ENCODE data around the gene SYNGR3.

Gene SYNGR3

DNA sequence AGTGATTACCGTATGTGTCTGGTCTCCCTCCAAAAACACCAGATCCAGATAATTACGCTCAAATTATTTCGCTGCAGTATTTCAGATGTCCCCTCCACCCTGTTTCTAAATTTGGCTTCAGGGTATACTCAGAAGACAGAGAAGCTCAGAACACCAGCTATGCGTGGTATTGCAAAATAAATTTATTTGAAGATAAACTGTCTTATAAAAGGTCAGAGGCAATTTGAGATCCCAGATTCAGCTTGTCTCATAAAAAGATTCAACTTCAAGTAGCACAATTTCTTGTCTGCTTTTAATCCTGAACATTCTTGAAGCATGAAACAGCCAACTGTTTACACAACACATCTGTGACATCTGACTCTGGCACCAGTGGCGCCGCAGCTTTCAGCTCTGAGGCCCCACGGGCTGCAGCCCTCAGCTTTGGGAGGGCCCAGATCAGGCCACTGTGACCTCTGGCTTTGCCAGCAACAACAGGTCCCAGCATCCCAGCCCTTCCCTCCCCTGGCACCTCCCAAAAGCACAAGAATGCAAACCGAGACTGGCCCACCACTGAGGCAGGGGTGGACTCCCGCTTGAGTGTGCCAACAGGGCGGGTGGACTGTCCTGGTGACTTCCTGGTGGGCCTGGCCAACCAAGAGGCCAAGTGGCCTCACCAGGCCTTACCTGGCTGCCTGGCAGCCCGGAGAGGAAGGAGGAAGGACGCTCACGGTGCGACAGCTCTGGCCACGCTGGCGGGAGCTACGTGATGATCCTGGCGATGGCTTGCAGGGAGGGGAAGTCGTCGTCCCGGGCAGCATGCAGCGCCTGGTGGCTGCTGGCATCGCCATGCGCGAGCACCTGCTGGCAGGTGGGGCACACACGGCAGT is 8.0 kb downstream of the SYNGR3 start:
- Histone ChIP-seq H3K9me3 (ENCODE audit: control insufficient read depth, insufficient read depth, low read length) (peaks cover 1% of the 10 kb centered on the region; the same call in 1 of the 2 replicates), H3K27me3 (ENCODE audit: control insufficient read depth, low read length) (no peaks in the 10 kb centered on the region), H3K36me3 (ENCODE audit: control insufficient read depth, low read length) (peaks cover 72% of the 10 kb centered on the region), H3K4me3 (ENCODE audit: low read length) (no peak overlapping the region), H3K27ac (ENCODE audit: low read depth, low read length) (no peak overlapping the region), H3K9me2 (replicated peaks; ENCODE audit: control insufficient read depth, low read length) (no peaks in the 10 kb centered on the region), H3K4me1 (ENCODE audit: control insufficient read depth, low read length) (peaks cover 17% of the 10 kb centered on the region), H4K20me1 (ENCODE audit: control insufficient read depth, insufficient read depth, low read depth, low read length) (no peaks in the 10 kb centered on the region; the same call in 1 of the 2 replicates), H3F3A (ENCODE audit: control insufficient read depth, insufficient read depth) (peaks cover 24% of the 10 kb centered on the region), H3K79me2 (ENCODE audit: control insufficient read depth, low read length) (peaks cover 13% of the 10 kb centered on the region), H3K4me2 (ENCODE audit: low read length) (no peak overlapping the region)
- TF ChIP-seq, protein P1, sequence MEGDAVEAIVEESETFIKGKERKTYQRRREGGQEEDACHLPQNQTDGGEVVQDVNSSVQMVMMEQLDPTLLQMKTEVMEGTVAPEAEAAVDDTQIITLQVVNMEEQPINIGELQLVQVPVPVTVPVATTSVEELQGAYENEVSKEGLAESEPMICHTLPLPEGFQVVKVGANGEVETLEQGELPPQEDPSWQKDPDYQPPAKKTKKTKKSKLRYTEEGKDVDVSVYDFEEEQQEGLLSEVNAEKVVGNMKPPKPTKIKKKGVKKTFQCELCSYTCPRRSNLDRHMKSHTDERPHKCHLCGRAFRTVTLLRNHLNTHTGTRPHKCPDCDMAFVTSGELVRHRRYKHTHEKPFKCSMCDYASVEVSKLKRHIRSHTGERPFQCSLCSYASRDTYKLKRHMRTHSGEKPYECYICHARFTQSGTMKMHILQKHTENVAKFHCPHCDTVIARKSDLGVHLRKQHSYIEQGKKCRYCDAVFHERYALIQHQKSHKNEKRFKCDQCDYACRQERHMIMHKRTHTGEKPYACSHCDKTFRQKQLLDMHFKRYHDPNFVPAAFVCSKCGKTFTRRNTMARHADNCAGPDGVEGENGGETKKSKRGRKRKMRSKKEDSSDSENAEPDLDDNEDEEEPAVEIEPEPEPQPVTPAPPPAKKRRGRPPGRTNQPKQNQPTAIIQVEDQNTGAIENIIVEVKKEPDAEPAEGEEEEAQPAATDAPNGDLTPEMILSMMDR (IDR thresholded peaks at IDR 0.05; ENCODE audit: low read depth, low read length, poor library complexity, severe bottlenecking), result no peak
- TF ChIP-seq EZH2phosphoT487 (IDR thresholded peaks at IDR 0.05; ENCODE audit: borderline replicate concordance, low read length), result no peak

DNA sequence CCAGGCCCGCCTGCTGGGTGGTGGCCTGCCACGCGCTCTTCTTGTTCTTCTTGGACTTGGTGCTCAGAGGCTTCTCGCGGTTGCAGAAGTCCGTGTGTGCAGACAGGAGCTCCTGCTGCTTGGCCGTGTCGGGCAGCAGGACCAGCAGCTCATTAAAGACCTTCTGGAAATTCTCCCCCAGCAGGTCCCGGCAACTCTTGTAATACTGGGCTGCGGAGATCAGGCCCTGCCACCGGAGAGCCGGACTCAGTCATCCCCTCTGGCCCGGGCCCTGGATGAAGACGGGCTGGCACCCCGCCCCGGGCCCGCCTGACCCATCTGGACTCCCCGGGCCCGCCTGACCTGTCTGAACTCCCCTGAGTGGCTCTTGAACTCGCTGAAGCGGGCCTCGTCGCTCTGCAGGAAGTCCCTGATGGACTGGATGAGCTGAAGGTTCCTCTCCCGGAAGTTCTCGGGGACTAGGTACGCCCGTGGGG is 8.6 kb downstream of the SYNGR3 start:
- TF ChIP-seq, protein P1 (IDR thresholded peaks at IDR 0.05; ENCODE audit: low read depth, low read length, poor library complexity, severe bottlenecking), result no peak
- no peak for TF ChIP-seq EZH2phosphoT487 (IDR thresholded peaks at IDR 0.05; ENCODE audit: borderline replicate concordance, low read length)
- Histone ChIP-seq H3K27me3 (ENCODE audit: control insufficient read depth, low read length) (no peaks in the 10 kb centered on the region), H3K36me3 (ENCODE audit: control insufficient read depth, low read length) (peaks cover 75% of the 10 kb centered on the region), H3K9me3 (ENCODE audit: control insufficient read depth, insufficient read depth, low read length) (no peaks in the 10 kb centered on the region), H3K27ac (ENCODE audit: low read depth, low read length) (no peak overlapping the region), H3K4me1 (ENCODE audit: control insufficient read depth, low read length) (peaks cover 10% of the 10 kb centered on the region), H3K79me2 (ENCODE audit: control insufficient read depth, low read length) (peaks cover 20% of the 10 kb centered on the region), H3F3A (ENCODE audit: control insufficient read depth, insufficient read depth) (peaks cover 24% of the 10 kb centered on the region), H3K4me2 (ENCODE audit: low read length) (no peak overlapping the region), H4K20me1 (ENCODE audit: control insufficient read depth, insufficient read depth, low read depth, low read length) (peaks cover 7% of the 10 kb centered on the region), H3K4me3 (ENCODE audit: low read length) (no peak overlapping the region), H3K9me2 (replicated peaks; ENCODE audit: control insufficient read depth, low read length) (no peaks in the 10 kb centered on the region)

DNA sequence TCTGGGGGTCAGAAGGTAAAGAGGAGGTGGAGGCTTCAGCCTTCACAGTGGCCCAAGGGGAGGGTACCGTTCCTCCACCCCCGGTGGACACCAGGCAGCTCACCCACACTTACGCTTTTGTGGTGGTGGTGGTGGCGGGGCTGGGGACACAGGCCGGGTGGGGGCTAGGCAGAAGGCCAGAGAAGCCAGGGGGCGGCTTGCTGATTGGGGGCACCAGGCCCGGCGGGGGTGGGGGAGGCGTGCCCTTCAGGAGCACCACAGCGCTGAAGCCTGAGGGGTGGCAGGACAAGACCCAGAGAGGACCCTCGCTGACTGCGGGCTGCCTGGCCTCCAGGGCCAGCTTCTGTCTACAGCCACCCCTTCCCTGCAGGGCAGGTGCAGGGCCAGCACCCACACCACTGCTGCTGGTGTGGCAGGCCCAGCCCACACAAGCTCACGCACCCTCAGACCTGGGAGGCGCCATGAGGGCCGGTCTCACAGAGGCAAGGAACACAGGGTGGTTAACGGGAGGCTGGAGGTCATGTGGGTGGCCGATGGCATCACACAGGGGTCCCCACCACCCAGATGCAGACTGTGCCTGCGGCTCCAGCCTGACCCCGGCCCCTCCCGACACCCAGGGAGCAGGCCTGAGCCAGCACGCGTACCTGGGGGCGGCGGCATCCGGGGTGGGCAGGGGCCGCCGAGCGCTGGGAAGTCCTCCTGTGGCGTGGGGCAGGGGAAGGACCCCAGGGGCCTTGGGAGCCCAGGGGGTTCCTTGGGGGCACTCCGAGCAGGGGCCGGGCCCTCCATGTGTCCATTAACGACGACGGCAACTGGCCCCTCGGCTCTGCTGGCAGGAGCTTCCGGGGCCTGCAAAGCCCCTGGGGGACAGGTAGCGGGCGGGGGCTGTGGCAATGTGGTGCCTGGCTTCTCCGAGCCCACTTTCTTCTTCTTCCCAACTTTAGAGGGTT is 9.4 kb downstream of the SYNGR3 start:
- H3K9me3 ChIP-seq (ENCODE audit: control insufficient read depth, insufficient read depth, low read length), result no peaks in the 10 kb centered on the region
- no peak overlapping the region for H3K4me3 ChIP-seq (ENCODE audit: low read length)
- H3K36me3 ChIP-seq (ENCODE audit: control insufficient read depth, low read length), result peaks cover 80% of the 10 kb centered on the region
- peaks cover 6% of the 10 kb centered on the region for H3K4me1 ChIP-seq (ENCODE audit: control insufficient read depth, low read length)
- H3F3A ChIP-seq (ENCODE audit: control insufficient read depth, insufficient read depth), result peaks cover 17% of the 10 kb centered on the region
- no peaks in the 10 kb centered on the region for H3K27me3 ChIP-seq (ENCODE audit: control insufficient read depth, low read length)
- H3K4me2 ChIP-seq (ENCODE audit: low read length), result no peak overlapping the region
- H4K20me1 ChIP-seq (ENCODE audit: control insufficient read depth, insufficient read depth, low read depth, low read length), result peaks cover 10% of the 10 kb centered on the region
- no peak overlapping the region for H3K27ac ChIP-seq (ENCODE audit: low read depth, low read length)
- no peaks in the 10 kb centered on the region for H3K9me2 ChIP-seq (replicated peaks; ENCODE audit: control insufficient read depth, low read length)
- H3K79me2 ChIP-seq (ENCODE audit: control insufficient read depth, low read length), result peaks cover 27% of the 10 kb centered on the region
- TF ChIP-seq, protein P1 (IDR thresholded peaks at IDR 0.05; ENCODE audit: low read depth, low read length, poor library complexity, severe bottlenecking), result no peak
- TF ChIP-seq EZH2phosphoT487 (IDR thresholded peaks at IDR 0.05; ENCODE audit: borderline replicate concordance, low read length), result no peak
